GM18861 (cell line): ENCODE data around the gene DLX4.

Experiments
- ATAC-seq: cut with Tn5 transposase; IDR thresholded peaks from one replicate; pipeline ENCODE4 v1.9.1; 2021; ENCODE audit not compliant: unreplicated experiment

Gene DLX4

DNA sequence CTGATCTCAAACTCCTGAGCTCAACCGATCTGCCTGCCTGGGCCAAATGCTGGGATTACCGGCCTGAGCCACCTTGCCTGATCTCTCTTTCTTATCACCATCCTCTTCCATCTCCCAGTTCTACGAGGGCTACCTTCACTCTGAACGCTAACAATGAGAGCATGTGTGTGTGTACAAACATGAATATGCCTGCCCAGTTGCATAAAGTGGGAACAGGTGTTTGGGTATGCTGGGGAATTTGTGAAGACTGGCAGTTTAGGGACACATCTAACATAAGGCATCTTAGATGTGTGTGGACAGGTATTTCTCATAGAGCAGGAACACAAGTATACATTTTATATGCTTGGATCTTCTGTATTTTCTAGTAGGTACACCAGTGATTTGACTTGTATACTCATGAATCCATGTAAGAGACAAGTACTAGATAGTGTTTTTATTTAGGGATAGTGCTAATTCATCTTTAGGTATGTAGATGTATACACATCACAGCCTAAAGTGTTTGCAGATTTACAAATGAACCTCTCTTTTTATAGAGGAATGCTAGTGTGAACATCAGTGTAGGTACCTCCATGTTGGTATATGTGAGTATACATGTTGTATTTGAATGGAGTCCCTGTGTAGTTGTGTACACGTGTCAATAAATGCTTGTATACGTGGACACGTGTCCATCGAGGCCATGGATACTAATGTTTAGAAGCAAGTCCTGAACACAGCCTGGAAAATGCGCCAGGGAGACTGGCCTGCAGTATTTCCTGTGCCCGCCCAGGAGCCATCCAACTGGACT, 1.2 kb upstream of the DLX4 start:
- no peak for ATAC-seq

GRCh38 chr17:49968405-49969133, 421 bp upstream of the DLX4 start:
- no peak for ATAC-seq

DNA sequence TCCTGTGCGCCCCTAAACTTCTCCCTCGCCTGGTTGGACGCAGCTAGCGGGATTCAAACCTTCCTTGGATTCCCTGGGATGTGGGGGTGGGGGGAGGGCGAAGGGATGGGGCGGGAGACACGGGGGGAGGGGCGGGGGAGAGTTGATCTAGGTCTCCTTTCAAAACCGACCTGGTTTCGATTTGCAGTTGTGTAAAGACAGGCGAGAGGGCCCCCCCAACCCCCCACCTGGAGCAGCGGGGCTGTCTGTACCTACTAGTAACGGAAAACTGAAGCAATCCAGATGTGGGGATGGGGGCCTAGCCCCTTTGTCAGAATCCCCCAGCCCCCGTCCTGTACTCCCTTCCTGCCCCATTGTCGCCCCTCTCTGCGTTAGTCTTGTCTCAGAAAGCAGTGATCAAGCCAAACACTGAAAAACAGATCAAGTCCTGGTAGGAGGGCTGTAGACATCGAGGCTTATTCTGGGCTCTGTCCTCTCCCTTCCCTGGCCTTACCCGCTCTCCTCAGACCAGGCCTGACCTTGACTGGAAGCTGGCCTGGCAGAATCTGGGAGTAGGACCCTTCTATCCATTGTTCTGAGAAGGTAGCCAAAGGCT, 902 bp downstream of the DLX4 start:
- no peak for ATAC-seq

DNA sequence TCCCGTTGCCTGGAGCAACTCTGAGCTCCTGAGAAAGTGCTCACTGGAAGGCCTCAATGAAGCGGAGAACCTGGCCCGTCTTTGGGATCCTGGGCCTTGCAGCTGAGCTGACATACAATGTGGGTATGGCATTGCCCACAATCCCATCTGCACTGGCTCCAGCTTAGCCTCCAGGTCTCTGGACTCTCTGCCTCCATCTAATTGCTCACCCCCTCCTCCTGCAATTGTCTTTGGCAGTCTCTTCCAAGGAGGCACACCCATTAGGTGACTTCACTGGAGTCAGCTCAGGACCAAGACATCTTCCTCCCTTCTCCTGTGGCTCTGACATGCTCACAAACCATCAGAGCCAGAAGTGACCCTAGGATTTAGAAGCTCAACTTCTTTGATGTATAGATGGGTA, 1.5 kb downstream of the DLX4 start:
- ATAC-seq: no peak

GRCh38 chr17:49971199-49971847, 2.3 kb downstream of the DLX4 start:
- ATAC-seq: no peak

- no peak for ATAC-seq
These were observed 3.0 kb downstream of the DLX4 start for GRCh38 chr17:49971848-49972485.

GRCh38 chr17:49972486-49973270, 3.7 kb downstream of the DLX4 start:
- ATAC-seq: no peak

- ATAC-seq: no peak
These were observed 4.3 kb downstream of the DLX4 start for GRCh38 chr17:49973271-49973615.

DNA sequence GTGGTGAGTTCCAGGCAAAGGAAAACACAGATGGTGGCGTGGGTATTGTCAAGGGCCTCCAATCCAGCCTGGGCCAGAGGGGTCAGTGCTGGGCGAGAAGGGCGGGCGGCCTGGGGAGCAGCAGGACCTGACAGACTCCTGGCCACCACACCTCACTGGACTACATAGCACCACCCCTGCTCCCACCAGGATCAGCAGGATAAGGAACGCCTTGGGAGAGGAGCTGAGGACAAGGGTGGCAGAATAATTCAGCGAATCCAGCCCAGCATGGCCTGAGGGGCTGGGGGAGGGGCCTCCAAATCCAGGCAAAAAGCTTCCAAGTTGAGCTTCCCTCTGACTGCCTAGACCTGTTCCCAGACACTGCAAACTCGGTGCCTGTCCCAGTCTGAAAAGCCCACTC, 6.5 kb downstream of the DLX4 start:
- ATAC-seq: no peak

- ATAC-seq: no peak
These were observed 7.3 kb downstream of the DLX4 start for GRCh38 chr17:49976163-49976827.

- no peak for ATAC-seq
These were observed 7.8 kb downstream of the DLX4 start for GRCh38 chr17:49976828-49977202.

DNA sequence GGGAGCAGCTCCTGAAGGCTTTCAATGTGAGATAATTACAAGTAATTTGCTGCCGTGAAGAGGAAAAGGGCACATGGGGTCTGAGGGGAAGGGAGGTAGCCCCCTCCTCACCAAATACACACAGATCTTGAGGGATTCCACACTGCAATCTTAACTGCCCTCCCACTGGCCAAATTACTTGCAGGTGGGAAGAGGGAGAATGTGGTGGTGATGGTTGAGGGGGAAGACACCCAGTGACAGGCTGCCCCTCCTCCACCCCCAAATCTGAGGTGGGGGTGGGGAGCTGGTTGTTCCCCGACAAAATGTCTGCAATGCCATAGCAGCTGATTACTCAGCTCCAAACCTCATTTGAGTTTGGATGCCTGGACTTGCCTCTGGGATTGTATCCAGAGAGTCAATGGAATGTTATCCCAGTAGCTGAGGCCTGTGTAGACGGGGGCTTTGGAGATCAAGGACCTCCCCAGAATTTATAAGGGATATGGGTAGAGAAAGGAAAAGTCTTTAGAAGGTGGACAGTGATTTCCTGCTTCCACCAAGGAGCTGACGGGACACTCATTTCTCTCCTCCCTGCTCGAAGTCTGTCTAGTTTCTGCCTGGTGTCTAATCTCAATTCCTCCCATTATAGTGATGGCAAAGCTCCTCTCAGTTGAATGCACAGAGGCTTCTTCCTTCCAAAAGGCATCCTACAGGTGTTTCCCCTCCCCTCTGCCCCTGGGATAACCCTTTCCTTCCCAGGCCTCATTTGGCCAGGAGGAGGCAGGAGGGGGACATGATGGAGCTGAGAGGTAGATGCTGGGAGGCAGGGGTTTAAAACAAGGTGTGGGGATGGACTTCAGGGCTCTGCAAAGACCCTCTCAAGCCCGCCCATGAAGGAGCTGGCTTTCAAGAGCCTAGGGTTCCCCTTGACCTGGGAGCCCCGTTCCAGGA, 8.7 kb downstream of the DLX4 start:
- no peak for ATAC-seq

DNA sequence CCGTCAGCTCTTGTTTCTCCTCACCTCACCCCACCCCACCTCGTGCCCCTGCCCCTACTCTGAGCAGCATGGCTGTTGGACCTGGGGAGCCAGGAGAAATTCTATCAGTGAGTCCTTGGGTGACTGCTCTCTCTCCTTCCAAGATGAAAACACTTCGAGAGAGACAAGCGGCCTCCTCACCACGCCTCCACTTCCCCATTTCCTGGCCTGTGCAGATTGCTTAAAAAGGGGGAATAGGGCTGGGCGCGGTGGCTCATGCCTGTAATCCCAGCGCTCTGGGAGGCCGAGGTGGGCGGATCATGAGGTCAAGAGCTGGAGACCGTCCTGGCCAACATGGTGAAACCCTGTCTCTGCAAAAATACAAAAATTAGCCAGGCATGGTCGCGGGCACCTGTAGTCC, 9.5 kb downstream of the DLX4 start:
- no peak for ATAC-seq

- no peak for ATAC-seq
These were observed 10.9 kb downstream of the DLX4 start for GRCh38 chr17:49979748-49980479.

- ATAC-seq: no peak
These were observed 11.8 kb downstream of the DLX4 start for GRCh38 chr17:49980703-49981197.

GRCh38 chr17:49984283-49984682, 15.3 kb downstream of the DLX4 start:
- ATAC-seq: no peak

- no peak for ATAC-seq
These were observed 15.8 kb downstream of the DLX4 start for GRCh38 chr17:49984776-49985175.
